ENCODE measurements around the gene VSIR.

The VSIR gene

GRCh38 chr10:71783917-71784678, 10.8 kb upstream of the VSIR start:
- no peak for DNase-seq (ENCODE audit: low read depth in 1 of 2, low spot score in 1 of 2)
- in situ Hi-C loops (cut with HindIII; ENCODE audit: low pct_unique_long_range_greater_than_20kb, low sequenced_read_pairs): no loop called here
- no peak for TF ChIP-seq JUND (IDR thresholded peaks at IDR 0.05; ENCODE audit: low read depth)

- in situ Hi-C loops (cut with HindIII; ENCODE audit: low pct_unique_long_range_greater_than_20kb, low sequenced_read_pairs): no loop called here
- no peak for DNase-seq (ENCODE audit: low read depth in 1 of 2, low spot score in 1 of 2)
- TF ChIP-seq JUND (IDR thresholded peaks at IDR 0.05; ENCODE audit: low read depth): no peak
Measured at GRCh38 chr10:71782917-71783490, 9.7 kb upstream of the VSIR start.

- in situ Hi-C loops (cut with HindIII; ENCODE audit: low pct_unique_long_range_greater_than_20kb, low sequenced_read_pairs): no loop called here
- no peak for DNase-seq (ENCODE audit: low read depth in 1 of 2, low spot score in 1 of 2)
- TF ChIP-seq JUND (IDR thresholded peaks at IDR 0.05; ENCODE audit: low read depth): no peak
Measured at GRCh38 chr10:71782221-71782916, 9.0 kb upstream of the VSIR start.

- no peak for TF ChIP-seq JUND (IDR thresholded peaks at IDR 0.05; ENCODE audit: low read depth)
- in situ Hi-C loops (cut with HindIII; ENCODE audit: low pct_unique_long_range_greater_than_20kb, low sequenced_read_pairs): no loop called here
- no peak for DNase-seq (ENCODE audit: low read depth in 1 of 2, low spot score in 1 of 2)
Measured at GRCh38 chr10:71780719-71781118, 7.4 kb upstream of the VSIR start.

GRCh38 chr10:71780156-71780555, 6.8 kb upstream of the VSIR start:
- no peak for TF ChIP-seq JUND (IDR thresholded peaks at IDR 0.05; ENCODE audit: low read depth)
- no peak for DNase-seq (ENCODE audit: low read depth in 1 of 2, low spot score in 1 of 2)
- in situ Hi-C loops (cut with HindIII; ENCODE audit: low pct_unique_long_range_greater_than_20kb, low sequenced_read_pairs): no loop called here

- no peak for TF ChIP-seq JUND (IDR thresholded peaks at IDR 0.05; ENCODE audit: low read depth)
- in situ Hi-C loops (cut with HindIII; ENCODE audit: low pct_unique_long_range_greater_than_20kb, low sequenced_read_pairs): no loop called here
- no peak for DNase-seq (ENCODE audit: low read depth in 1 of 2, low spot score in 1 of 2)
Measured at GRCh38 chr10:71779641-71780040, 6.3 kb upstream of the VSIR start.

- TF ChIP-seq JUND (IDR thresholded peaks at IDR 0.05; ENCODE audit: low read depth): no peak
- in situ Hi-C loops (cut with HindIII; ENCODE audit: low pct_unique_long_range_greater_than_20kb, low sequenced_read_pairs): no loop called here
- no peak for DNase-seq (ENCODE audit: low read depth in 1 of 2, low spot score in 1 of 2)
Measured at GRCh38 chr10:71778071-71778825, 4.9 kb upstream of the VSIR start.

GRCh38 chr10:71777213-71777985, 4.1 kb upstream of the VSIR start:
- in situ Hi-C loops (cut with HindIII; ENCODE audit: low pct_unique_long_range_greater_than_20kb, low sequenced_read_pairs): no loop called here
- no peak for DNase-seq (ENCODE audit: low read depth in 1 of 2, low spot score in 1 of 2)
- TF ChIP-seq JUND (IDR thresholded peaks at IDR 0.05; ENCODE audit: low read depth): no peak

- DNase-seq (ENCODE audit: low read depth in 1 of 2, low spot score in 1 of 2): no peak
- no peak for TF ChIP-seq JUND (IDR thresholded peaks at IDR 0.05; ENCODE audit: low read depth)
- in situ Hi-C loops (cut with HindIII; ENCODE audit: low pct_unique_long_range_greater_than_20kb, low sequenced_read_pairs): no loop called here
Measured at GRCh38 chr10:71776481-71776925, 3.2 kb upstream of the VSIR start.

- in situ Hi-C loops (cut with HindIII; ENCODE audit: low pct_unique_long_range_greater_than_20kb, low sequenced_read_pairs): no loop called here
- no peak for DNase-seq (ENCODE audit: low read depth in 1 of 2, low spot score in 1 of 2)
- no peak for TF ChIP-seq JUND (IDR thresholded peaks at IDR 0.05; ENCODE audit: low read depth)
Measured at GRCh38 chr10:71774916-71775702, 1.8 kb upstream of the VSIR start.

GRCh38 chr10:71772832-71773220, 494 bp downstream of the VSIR start:
- no peak for DNase-seq (ENCODE audit: low read depth in 1 of 2, low spot score in 1 of 2)
- in situ Hi-C loops (cut with HindIII; ENCODE audit: low pct_unique_long_range_greater_than_20kb, low sequenced_read_pairs): no loop called here
- no peak for TF ChIP-seq JUND (IDR thresholded peaks at IDR 0.05; ENCODE audit: low read depth)

All from T47D (cell line).